Stimulated activated CD4-positive, alpha-beta T cell treated with anti-CD3 and anti-CD28 coated beads, Interleukin-1b, Interleukin-23, amount 100 ng/mL, for 4 hours (primary cell): ENCODE results near the gene SUGCT.
"Not testable (repeated sequence)": the region's sequence is repeated elsewhere in the genome, so short reads cannot be mapped to it uniquely, and the experiment has no call there.

Experiments
- DNase-seq, 2 donors: peaks; one replicate each; pipeline ENCODE4 v3.0.0-alpha.2; 2020; ENCODE audit warnings: low read depth in 2 of 2

The SUGCT gene

GRCh38 chr7:40569326-40569725, 434.5 kb downstream of the SUGCT start:
- no peak for DNase-seq

DNA sequence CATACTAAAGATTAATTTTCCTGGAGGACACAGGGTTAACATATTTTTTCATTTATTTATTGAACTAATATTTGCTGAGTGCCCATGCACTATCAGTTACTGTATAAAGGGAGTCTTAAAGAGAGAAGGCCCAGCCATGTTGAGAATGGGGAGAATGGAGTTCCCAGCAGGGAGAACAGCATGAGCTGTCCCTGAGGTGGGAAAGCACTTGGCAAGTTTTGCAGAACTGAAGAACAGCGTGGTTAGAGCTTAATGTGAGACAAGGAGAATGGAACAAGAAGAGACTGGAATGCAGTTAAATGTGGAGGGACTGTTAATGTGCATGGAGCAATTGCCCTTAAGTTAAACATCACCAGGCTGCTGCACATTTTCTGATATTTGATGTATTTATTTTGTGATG, 435.4 kb downstream of the SUGCT start:
- DNase-seq: no peak

- DNase-seq: no peak
Measured at GRCh38 chr7:40571796-40572195, 437.0 kb downstream of the SUGCT start.

DNA sequence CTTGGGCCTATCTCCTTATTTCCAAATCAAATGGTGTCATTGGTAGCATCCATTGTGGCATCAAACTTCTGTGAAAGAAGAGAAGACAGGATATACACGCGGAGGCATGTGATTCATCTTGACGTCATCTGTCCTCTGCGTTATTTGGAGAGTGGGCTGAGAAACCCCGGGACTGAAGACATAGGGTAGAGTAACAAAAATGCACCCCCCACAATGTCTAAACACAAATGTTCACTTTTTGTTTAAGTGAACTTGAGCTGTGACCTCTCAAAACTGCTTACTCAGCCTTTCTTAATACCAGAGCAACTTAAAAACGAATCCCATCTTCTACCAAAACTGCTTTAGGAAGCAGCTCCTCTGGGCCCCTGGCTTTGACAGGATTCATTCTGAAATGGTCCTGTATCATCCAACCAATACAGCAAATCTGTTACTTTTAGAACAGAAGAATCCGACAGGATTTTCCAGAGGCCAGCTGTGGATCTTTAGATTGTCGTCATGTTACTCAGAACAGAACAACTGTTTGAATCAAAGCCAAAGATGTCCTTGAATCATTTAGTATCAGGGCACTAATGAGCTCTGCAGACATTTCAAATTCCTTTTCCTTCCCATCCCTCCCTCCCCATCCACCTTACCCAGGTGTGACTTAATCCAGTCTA, 438.1 kb downstream of the SUGCT start:
- DNase-seq: no peak

GRCh38 chr7:40579401-40579800, 444.6 kb downstream of the SUGCT start:
- no peak for DNase-seq

DNA sequence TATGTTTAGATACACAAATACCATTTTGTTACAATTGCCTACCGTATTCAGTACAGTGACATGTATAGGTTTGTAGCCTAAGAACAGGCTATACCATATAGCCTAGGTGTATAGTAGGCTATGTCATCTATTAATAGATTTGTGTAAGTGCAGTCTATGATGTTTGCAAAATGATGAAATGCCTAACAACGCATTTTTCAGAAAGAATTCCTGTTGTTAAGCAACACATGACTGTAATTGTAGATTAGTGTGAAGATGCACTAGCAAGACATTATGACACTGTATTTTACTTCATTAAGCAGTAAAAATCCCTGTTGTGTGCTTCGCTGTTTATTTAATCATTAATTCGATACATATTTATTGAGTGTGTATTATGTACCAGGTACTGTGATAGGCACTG, 446.0 kb downstream of the SUGCT start:
- no peak for DNase-seq

GRCh38 chr7:40582539-40582938, 447.7 kb downstream of the SUGCT start:
- DNase-seq: no peak

DNA sequence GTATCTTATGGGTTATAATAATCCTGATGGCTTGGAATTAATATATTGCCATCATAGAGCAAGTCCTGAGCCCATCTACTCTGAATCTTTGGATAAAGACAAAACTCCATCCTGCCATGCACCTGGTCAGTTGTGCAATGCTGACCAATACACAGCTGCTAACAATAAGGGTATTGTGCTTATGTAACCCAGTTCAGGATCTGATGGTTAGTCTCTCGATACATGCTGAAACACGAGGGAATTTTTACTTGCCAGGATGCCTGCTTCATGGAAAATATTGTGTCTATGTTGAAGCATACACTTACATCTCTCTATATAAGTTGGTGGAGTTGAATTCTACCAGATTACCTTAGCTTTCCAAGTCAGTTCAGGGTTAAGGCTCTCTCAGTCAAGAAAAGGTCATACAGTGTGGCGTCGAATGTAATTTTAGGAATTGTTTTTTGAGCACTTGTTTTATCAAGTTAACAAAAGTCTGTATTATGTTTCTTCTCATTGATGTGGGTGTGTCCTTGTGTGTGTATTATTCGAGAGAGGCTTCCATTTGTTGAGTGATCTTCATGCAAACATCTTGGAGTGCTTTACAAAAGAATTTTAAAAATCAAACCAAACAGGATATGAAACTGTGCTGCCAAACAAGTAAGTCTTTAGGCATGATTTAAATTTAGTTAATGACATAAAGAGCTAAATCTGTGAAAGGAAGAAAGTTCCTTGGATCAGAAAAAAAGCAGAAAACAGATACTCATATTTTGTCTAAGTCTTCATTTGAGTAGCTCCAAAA, 449.1 kb downstream of the SUGCT start:
- DNase-seq: no peak

GRCh38 chr7:40584667-40585433, 450.0 kb downstream of the SUGCT start:
- DNase-seq: no peak

DNA sequence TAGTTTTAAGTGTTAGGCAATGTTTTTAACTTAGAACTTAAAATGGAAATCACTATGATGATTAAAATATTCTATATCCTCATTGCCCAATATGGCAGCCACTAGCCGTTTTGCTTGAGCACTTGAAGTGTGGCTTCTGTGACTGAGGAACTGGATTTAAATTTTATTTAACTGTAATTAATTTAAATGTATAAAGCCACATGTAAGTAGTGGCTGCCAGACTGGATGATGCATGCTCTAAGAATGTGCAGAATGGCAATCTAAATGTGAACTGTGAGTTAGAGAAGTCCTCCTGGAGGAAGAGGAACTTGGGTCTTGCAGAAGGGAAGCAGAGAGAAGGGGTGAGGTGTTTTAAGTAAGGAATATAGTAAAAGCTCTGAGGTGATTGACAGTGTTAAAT, 451.4 kb downstream of the SUGCT start:
- no peak for DNase-seq

DNA sequence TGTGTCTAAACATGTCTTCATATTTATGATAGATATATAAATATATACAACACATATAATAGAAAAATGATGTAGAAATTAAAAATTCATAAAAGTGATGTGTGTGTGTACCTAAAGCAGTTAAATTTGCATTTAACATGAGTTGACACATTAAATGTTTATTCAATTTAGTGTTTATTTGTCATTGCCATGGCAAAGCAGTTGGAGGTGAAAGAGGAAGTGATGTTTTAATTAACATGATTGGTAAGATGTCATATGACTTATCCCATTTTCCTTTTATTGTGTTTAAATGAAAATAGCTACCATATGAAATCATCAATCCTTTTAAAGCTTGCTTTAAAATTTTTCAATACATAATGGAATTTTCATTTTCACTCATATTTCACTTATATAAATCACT, 452.6 kb downstream of the SUGCT start:
- DNase-seq: no peak

DNA sequence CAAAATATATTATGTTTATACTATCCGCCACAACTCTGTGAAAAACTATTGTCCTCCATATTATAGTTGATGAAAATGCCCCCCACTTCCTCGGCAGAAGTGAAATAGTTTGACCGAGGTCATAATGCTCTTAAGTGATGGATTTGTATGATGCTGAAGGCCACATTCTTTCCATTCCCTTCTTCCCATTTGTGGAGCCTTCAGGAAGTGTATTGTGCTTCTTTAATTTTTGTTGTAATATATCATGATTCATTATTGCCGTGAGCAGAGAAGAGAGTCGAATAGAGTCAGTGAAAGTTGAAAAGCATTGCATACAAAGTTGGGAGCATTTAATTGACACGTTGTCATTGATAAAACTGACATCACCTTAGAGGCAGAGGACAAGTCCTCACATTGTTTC, 460.3 kb downstream of the SUGCT start:
- DNase-seq: no peak

DNA sequence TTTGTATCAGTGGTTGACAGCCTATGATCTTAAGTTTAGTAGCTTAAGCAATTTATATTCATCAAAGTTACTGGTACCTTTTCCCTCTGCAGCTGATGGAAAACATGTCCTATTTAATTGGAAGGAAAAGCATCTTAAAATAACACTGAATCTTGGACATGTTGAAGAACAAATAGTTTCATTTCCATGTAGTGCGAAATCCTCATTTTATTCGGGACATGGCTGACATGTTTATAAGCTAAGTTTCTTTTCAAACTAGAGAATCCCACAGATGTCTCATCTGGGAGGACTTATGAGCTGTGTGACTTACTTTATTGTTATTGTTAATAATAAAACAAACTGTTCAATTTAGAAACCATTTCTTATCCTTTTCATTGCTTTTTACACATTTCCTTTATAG, 461.0 kb downstream of the SUGCT start:
- no peak for DNase-seq

GRCh38 chr7:40597517-40597916, 462.7 kb downstream of the SUGCT start:
- no peak for DNase-seq

DNA sequence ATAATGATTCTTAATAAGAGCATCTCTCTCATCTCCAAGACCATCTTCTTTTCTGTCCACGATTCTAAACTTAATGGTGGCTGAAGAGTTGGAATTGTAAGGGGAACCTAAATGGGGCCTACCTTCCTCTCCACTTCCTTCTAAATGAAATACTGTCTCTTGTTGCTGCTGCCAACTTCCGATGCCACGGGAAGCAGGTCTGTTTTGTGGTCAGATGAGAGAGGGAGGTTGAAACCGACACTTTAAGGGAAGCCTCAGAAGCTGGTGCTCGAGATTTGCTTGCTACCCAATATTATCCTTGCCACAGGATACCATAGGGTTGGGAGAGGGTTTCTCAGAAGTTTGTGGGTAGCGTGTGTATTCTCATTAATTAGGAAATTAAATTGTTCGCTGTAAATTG, 464.1 kb downstream of the SUGCT start:
- no peak for DNase-seq

- no peak for DNase-seq
Measured at GRCh38 chr7:40599836-40600235, 465.0 kb downstream of the SUGCT start.

- DNase-seq: not testable (repeated sequence)
Measured at GRCh38 chr7:40602351-40602750, 467.5 kb downstream of the SUGCT start.

DNA sequence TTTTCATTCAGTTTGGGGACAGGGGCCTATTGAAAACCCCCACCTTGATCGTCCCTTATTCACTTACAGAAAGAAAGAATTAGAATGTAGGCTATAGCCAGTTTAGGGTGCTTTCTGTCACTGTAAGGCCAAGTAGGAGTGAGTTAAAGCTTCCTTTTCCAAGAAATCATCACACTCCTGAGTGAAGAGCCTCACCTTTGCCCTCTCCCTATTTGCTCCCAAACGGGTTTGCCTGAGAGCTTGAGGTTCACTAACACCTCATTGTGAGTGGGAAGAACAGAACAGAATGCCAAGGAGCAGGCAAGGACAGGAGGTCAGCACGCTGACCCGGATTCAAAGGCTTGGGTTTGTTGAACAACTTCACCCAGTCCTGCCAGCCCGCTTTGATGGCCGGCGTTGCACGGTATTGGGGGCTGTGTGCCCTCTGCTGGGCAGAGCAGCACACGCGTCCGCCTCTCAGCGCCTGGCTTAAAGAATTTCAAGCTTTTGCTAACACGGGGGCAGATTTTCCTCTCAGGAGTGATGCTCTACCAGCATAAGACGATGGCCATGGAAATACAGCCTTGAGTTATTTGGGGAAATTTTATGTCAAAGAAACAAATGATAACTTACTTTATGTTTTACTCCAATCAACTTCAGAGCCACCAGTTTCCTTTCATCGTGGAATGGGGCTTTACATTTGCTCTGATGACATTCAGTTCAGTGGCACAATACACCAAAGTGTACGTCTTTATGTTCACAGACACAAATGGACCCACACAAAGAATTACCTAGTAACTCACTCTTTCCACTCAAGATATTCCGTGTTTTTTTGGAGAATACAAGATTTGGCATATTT, 470.0 kb downstream of the SUGCT start:
- peak in 1 of 2 donors; percentile 0 for DNase-seq

DNA sequence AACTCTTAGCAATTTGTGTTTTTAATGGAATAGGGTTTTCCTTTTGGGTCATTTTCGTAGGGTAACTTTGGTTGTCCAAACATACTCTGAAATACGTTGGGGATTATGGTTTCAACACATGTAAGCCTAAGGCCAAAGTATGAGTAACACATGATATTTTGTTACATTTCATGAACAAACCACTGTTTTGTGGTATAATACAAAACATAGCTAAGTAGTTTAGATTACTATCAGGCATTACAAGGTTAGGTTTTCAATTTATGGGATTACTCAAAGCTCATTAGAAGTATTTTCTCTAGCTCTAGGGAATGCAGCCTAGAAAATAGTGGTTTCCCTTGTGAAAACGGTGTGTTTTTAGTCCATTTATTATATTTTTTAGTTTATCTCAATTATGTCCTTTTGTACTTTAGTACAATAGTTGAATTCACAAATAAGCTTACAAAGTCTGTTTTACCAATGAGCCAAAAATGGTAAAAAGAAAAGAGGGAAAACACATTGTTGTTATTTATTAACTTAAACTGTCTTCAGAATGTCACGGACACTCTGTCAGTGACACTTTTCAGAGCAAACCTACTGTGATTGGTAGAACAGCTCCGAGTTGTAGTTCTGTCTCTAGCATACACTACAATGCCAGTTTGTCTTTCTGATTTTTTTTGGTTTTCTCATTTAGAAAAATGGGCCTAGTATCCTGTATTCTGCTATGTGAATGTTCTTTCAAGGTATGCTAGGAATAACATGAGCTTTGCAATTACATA, 473.7 kb downstream of the SUGCT start:
- DNase-seq: no peak

GRCh38 chr7:40610461-40610860, 475.7 kb downstream of the SUGCT start:
- DNase-seq: no peak
